Measurements from ENCODE around the gene DEUP1.

DNA sequence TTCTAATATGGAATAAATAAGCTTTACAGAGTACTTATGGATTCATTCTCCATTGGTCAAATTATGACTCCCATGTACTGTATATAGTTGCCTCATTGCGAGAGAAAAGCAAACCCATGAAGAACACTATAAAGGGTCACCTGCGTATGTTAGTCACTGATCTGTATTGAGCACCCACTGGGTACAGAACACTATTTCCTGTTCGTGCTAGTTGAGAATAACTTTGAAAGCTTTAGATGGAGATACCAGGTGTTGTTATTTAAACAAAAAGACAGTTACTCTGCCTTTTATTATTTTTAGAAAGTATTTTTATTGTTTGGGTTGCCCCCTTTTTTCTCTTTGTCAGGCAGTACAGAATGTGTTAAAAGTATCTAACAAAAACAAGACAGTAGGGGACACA, 79.9 kb downstream of the DEUP1 start:
- no peak for TF ChIP-seq EZH2phosphoT487 (IDR thresholded peaks at IDR 0.05; ENCODE audit: low read depth)
- TF ChIP-seq CTCF (IDR thresholded peaks at IDR 0.05; ENCODE audit: low read depth, low read length), result no peak

Measured in OCI-LY3 (cell line).